Ovary (tissue), 9 donors: ENCODE results near the gene APOF. TPM values are rescaled to one million over a fixed set of nuclear protein-coding genes. Genes with fewer than 3 reads are reported as not detected.
"Not testable (repeated sequence)": the region's sequence is repeated elsewhere in the genome, so short reads cannot be mapped to it uniquely, and the experiment has no call there.

Experiments used
- DNase-seq, 5 donors: peaks; one replicate each; pipeline ENCODE4 v3.0.0-alpha.2; 2019 to 2020
- H3K27ac ChIP-seq, 2 donors: fragments of 200-600 bp; one replicate each; pipeline versions ENCODE4 v1.5.1 to v1.8.0; 2019 to 2022
- H3K27me3 ChIP-seq: fragments of 200-600 bp; one replicate; pipeline ENCODE4 v1.8.0; 2022
- H3K36me3 ChIP-seq: fragments of 200-600 bp; sonication (generic); one replicate; pipeline ENCODE4 v1.5.1; 2019
- H3K4me1 ChIP-seq: one replicate; pipeline ENCODE4 v1.8.1; 2013; ENCODE audit warnings: mild to moderate bottlenecking, moderate library complexity; ENCODE audit not compliant: insufficient read depth
- H3K4me3 ChIP-seq: fragments of 200-600 bp; sonication (generic); one replicate; pipeline ENCODE4 v1.5.1; 2017
- H3K9me3 ChIP-seq, 2 donors: fragments of 200-600 bp in 1 of 2; sonication (generic) in 1 of 2; one replicate each; pipeline versions ENCODE4 v1.5.1 to v1.8.1; 2013 to 2019; ENCODE audit warnings: mild to moderate bottlenecking in 1 of 2, moderate library complexity in 1 of 2
- EP300 ChIP-seq: sonication (generic); formaldehyde crosslinking; IDR thresholded peaks from one replicate; pipeline ENCODE4 v1.6.1; 2017; ENCODE audit warnings: antibody characterized with exemption
- POLR2A ChIP-seq: fragments of 450-650 bp; IDR thresholded peaks from one replicate; pipeline ENCODE4 v1.6.1; 2017; ENCODE audit warnings: antibody characterized with exemption, mild to moderate bottlenecking, moderate library complexity
- WGBS, 3 donors: extraction: QIAGEN DNeasy Blood & Tissue Kit in 1 of 3; methylation state at CpG; one replicate each; pipeline versions ENCODE4 v1.1.5 to v1.1.7; 2013 to 2017; 5-methylcytosine and 5-hydroxymethylcytosine counted together
- intact Hi-C, 4 donors: fragments of 100-400 bp; cut with DNase I; formaldehyde crosslinking; loops; one replicate each; pipeline versions ENCODE4 v1.11.0 to v1.15.1; 2022 to 2023
- polyA plus RNA-seq, 2 donors: library from polyadenylated mRNA; stranded (reverse); fragments of 200-250 nt in 1 of 2; fragments of 350-450 nt in 1 of 2; fragmentation: Illumina TruSeq in 1 of 2; extraction: RNeasy Lipid Tissue Mini Kit (QIAGEN cat#74804) in 1 of 2; gene quantifications; one replicate each; pipeline ENCODE4 v1.2.3, GENCODE V29; 2013 to 2014
- total RNA-seq, 7 donors: library from RNA; depleted of rRNA in 2 of 7; stranded (reverse); fragments of >200 nt in 2 of 7; fragmentation: NEBNext Ultra II Directional in 3 of 7; extraction: Animal tissue kit (Norgen Biotek cat#: 25700) in 3 of 7; gene quantifications; one replicate each; pipeline versions ENCODE4 v1.1.0 to v1.2.4, GENCODE V29; 2016 to 2023
- TF ChIP-seq, protein P1 (sequence below), 3 donors: fragments of 450-650 bp in 2 of 3; fragments of 200-600 bp in 1 of 3; IDR thresholded peaks; one replicate each; pipeline versions ENCODE4 v1.5.1 to v1.8.0; 2016 to 2022; ENCODE audit warnings: antibody characterized with exemption in 3 of 3, mild to moderate bottlenecking in 1 of 3
- donor health status: DM: no; HTN: no; CAD: no; lungs with moderate emphysema.
- donor health status: DM: no; HTN: no; CAD: no.
- donor health status: Bipolar disorder and iron deficiency.
- donor health status: DM: yes; HTN: yes; CAD: no.
- donor health status: DM: no; HTN: no; CAD: no.
- donor health status: DM: yes; HTN: yes; CAD: no.

APOF gene
- total and polyA plus RNA-seq, 9 donors = not detected

- Histone ChIP-seq H3K36me3 (no peaks in the 10 kb centered on the region), H3K27ac (no peak overlapping the region), H3K4me3 (no peak overlapping the region), H3K9me3 (no peaks in the 10 kb centered on the region), H3K27me3 (no peaks in the 10 kb centered on the region), H3K4me1 (no peaks in the 10 kb centered on the region)
- 95 to 96% (median 96%) methylated on average over 8 of the region's 8 CpGs for WGBS, 3 donors
- DNase-seq = no peak
- TF ChIP-seq POLR2A = no peak
- TF ChIP-seq, protein P1, sequence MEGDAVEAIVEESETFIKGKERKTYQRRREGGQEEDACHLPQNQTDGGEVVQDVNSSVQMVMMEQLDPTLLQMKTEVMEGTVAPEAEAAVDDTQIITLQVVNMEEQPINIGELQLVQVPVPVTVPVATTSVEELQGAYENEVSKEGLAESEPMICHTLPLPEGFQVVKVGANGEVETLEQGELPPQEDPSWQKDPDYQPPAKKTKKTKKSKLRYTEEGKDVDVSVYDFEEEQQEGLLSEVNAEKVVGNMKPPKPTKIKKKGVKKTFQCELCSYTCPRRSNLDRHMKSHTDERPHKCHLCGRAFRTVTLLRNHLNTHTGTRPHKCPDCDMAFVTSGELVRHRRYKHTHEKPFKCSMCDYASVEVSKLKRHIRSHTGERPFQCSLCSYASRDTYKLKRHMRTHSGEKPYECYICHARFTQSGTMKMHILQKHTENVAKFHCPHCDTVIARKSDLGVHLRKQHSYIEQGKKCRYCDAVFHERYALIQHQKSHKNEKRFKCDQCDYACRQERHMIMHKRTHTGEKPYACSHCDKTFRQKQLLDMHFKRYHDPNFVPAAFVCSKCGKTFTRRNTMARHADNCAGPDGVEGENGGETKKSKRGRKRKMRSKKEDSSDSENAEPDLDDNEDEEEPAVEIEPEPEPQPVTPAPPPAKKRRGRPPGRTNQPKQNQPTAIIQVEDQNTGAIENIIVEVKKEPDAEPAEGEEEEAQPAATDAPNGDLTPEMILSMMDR (IDR thresholded peaks at IDR 0.05) = no peak
- TF ChIP-seq EP300 = no peak
- intact Hi-C loops = no loop called here
Observed at GRCh38 chr12:56326126-56326525, 36.5 kb downstream of the APOF start.

- no peaks in the 10 kb centered on the region for H3K9me3 ChIP-seq
- H3K27ac ChIP-seq = no peak overlapping the region
- intact Hi-C loops = no loop called here
- no peaks in the 10 kb centered on the region for H3K4me1 ChIP-seq
- H3K4me3 ChIP-seq = no peak overlapping the region
- H3K27me3 ChIP-seq = no peaks in the 10 kb centered on the region
- DNase-seq = no peak
- TF ChIP-seq POLR2A (no peak), EP300 (no peak)
- TF ChIP-seq, protein P1 (IDR thresholded peaks at IDR 0.05) = no peak
- H3K36me3 ChIP-seq = no peaks in the 10 kb centered on the region
- WGBS, 3 donors = 88 to 92% (median 89%) methylated on average over 6 of the region's 6 CpGs
Observed at GRCh38 chr12:56324206-56324605, 38.5 kb downstream of the APOF start.

GRCh38 chr12:56321610-56322009 lies 41.0 kb downstream of the APOF start:
- H3K27ac ChIP-seq, intact Hi-C loops, H3K4me3 ChIP-seq, H3K4me1 ChIP-seq, H3K36me3 ChIP-seq, DNase-seq, H3K9me3 ChIP-seq, H3K27me3 ChIP-seq: not testable (repeated sequence)
- WGBS, 3 donors = 91 to 93% (median 92%) methylated on average over 8 of the region's 8 CpGs

GRCh38 chr12:56321027-56321426 lies 41.6 kb downstream of the APOF start:
- WGBS, 3 donors = 89 to 94% (median 90%) methylated on average over 2 of the region's 2 CpGs
- no peak overlapping the region for H3K4me3 ChIP-seq
- DNase-seq = no peak
- no peaks in the 10 kb centered on the region for H3K27me3 ChIP-seq
- no peaks in the 10 kb centered on the region for H3K9me3 ChIP-seq
- TF ChIP-seq POLR2A = no peak
- TF ChIP-seq, protein P1 (IDR thresholded peaks at IDR 0.05) = no peak
- no peak for TF ChIP-seq EP300
- H3K4me1 ChIP-seq = no peaks in the 10 kb centered on the region
- intact Hi-C loops = no loop called here
- H3K27ac ChIP-seq = no peak overlapping the region
- H3K36me3 ChIP-seq = no peaks in the 10 kb centered on the region

- intact Hi-C loops = no loop called here
- Histone ChIP-seq H3K9me3 (no peaks in the 10 kb centered on the region), H3K4me1 (peaks cover 2% of the 10 kb centered on the region), H3K27me3 (no peaks in the 10 kb centered on the region), H3K27ac (no peak overlapping the region), H3K36me3 (no peaks in the 10 kb centered on the region), H3K4me3 (no peak overlapping the region)
- DNase-seq = no peak
- 91 to 99% (median 99%) methylated on average over 3 of the region's 3 CpGs for WGBS, 3 donors
- TF ChIP-seq, protein P1 (IDR thresholded peaks at IDR 0.05) = no peak
- TF ChIP-seq POLR2A (no peak), EP300 (no peak)
Observed at GRCh38 chr12:56317675-56318074, 45.0 kb downstream of the APOF start.
